ENCODE data around the gene HIC2. TPM values are rescaled to one million over a fixed set of nuclear protein-coding genes. Genes with fewer than 3 reads are reported as not detected.
A peak's percentile ranks its signal among the peaks of the same experiment; 100 is the strongest.

Gene HIC2
- total RNA-seq, 4 donors from 2014 or later = 4.7 to 7.7 (median 6.5) TPM

- Histone ChIP-seq H3K4me1 (peaks cover 32 to 34% of the 10 kb centered on the region in 2 donors), H3K9me3 (no peaks in the 10 kb centered on the region), H3K4me3 (replicated peaks in 1 of 3) (no peak overlapping the region), H3K27ac (no peak overlapping the region), H3K27me3 (no peaks in the 10 kb centered on the region), H3K36me3 (peaks cover 11 to 20% of the 10 kb centered on the region in 2 donors)
- intact Hi-C loops (cut with DNase I) = no loop called here
- 91 to 97% methylated on average over 13 to 14 of the region's 27 CpGs for WGBS, 2 donors
- TF ChIP-seq, protein P1, sequence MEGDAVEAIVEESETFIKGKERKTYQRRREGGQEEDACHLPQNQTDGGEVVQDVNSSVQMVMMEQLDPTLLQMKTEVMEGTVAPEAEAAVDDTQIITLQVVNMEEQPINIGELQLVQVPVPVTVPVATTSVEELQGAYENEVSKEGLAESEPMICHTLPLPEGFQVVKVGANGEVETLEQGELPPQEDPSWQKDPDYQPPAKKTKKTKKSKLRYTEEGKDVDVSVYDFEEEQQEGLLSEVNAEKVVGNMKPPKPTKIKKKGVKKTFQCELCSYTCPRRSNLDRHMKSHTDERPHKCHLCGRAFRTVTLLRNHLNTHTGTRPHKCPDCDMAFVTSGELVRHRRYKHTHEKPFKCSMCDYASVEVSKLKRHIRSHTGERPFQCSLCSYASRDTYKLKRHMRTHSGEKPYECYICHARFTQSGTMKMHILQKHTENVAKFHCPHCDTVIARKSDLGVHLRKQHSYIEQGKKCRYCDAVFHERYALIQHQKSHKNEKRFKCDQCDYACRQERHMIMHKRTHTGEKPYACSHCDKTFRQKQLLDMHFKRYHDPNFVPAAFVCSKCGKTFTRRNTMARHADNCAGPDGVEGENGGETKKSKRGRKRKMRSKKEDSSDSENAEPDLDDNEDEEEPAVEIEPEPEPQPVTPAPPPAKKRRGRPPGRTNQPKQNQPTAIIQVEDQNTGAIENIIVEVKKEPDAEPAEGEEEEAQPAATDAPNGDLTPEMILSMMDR (IDR thresholded peaks at IDR 0.05) = no peak
- TF ChIP-seq POLR2A (IDR thresholded peaks at IDR 0.05) = no peak
- DNase-seq = no peak
Observed at GRCh38 chr22:21445437-21446127, 28.4 kb downstream of the HIC2 start.

GRCh38 chr22:21446128-21446826 is 29.1 kb downstream of the HIC2 start:
- peaks cover 32 to 34% of the 10 kb centered on the region in 2 donors for H3K4me1 ChIP-seq
- no peaks in the 10 kb centered on the region for H3K27me3 ChIP-seq
- H3K9me3 ChIP-seq = no peaks in the 10 kb centered on the region
- no peak overlapping the region for H3K27ac ChIP-seq
- intact Hi-C loops (cut with DNase I) = no loop called here
- 92 to 97% methylated on average over 30 to 43 of the region's 49 CpGs for WGBS, 2 donors
- H3K4me3 ChIP-seq (replicated peaks in 1 of 3) = no peak overlapping the region
- TF ChIP-seq, protein P1 (IDR thresholded peaks at IDR 0.05) = no peak
- no peak for TF ChIP-seq POLR2A (IDR thresholded peaks at IDR 0.05)
- no peak for DNase-seq
- H3K36me3 ChIP-seq = peaks cover 11 to 20% of the 10 kb centered on the region in 2 donors

DNA sequence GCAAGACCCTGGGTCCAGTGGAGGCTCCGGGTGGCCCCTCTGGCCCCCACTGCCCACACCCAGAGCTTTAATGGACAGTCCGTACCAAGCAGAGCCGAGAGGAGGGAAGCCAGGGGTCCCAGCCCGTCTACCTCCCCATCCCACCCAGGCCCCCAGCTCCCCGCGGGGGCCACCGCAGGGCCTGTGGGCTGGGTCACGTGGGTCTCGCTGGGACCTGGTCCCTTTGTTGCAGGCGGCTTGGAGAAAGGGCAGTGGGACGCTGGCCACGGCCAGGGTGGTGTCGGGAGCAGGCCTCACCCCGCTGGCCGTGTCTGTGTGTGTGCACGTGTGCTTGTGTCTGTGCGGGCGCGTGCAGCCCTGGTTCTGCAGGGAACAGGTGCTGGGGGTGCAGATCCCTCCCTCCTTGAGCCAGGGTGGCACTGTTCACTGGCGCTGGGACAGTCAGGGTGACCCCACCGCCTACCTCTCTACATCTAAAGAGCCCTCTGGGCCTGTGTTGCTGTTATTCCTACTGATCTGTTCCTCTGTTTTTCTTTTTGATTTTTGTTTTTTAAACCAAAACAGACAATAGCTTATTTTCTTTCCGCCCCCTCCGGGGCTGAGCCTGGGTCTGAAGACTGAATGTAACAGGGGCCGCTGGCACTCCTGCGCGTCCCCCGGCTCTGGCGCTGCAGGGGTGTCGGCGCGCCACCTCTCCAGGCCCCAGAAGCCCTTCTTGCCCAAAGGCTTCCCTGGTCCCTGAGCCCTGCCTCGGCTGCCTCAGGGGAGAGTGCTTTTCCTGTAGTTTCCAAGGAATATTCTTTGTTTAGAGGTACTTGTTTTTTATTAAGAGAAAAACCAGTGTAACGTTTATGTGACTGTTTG is 29.9 kb downstream of the HIC2 start:
- TF ChIP-seq POLR2A (IDR thresholded peaks at IDR 0.05) = no peak
- TF ChIP-seq, protein P1 (IDR thresholded peaks at IDR 0.05) = no peak
- no peak overlapping the region for H3K4me3 ChIP-seq (replicated peaks in 1 of 3)
- peaks cover 11 to 20% of the 10 kb centered on the region in 2 donors for H3K36me3 ChIP-seq

GRCh38 chr22:21447694-21448402 is 30.7 kb downstream of the HIC2 start:
- H3K4me3 ChIP-seq (replicated peaks in 1 of 3) = no peak overlapping the region
- peaks cover 30 to 34% of the 10 kb centered on the region in 2 donors for H3K4me1 ChIP-seq
- no peaks in the 10 kb centered on the region for H3K27me3 ChIP-seq
- peak; percentile 67 for DNase-seq
- H3K36me3 ChIP-seq = peaks cover 11 to 20% of the 10 kb centered on the region in 2 donors
- TF ChIP-seq POLR2A (IDR thresholded peaks at IDR 0.05) = no peak
- TF ChIP-seq, protein P1 (IDR thresholded peaks at IDR 0.05) = peak in 1 of 6 experiments; percentile 9
- no peaks in the 10 kb centered on the region for H3K9me3 ChIP-seq
- peak overlapping the region; percentile 7 to 39 (median 23) for H3K27ac ChIP-seq
- 65 to 67% methylated on average over 21 to 22 of the region's 22 CpGs for WGBS, 2 donors
- intact Hi-C loops (cut with DNase I) = no loop called here

More for the DNA sequence above, 29.9 kb downstream of the HIC2 start:
- Histone ChIP-seq H3K27me3 (no peaks in the 10 kb centered on the region), H3K9me3 (no peaks in the 10 kb centered on the region), H3K4me1 (peaks cover 32 to 34% of the 10 kb centered on the region in 2 donors), H3K27ac (no peak overlapping the region)
- intact Hi-C loops (cut with DNase I) = no loop called here
- 86 to 89% methylated on average over 19 to 31 of the region's 33 CpGs for WGBS, 2 donors
- no peak for DNase-seq
